GM13977 (cell line): ENCODE data around the gene NLRC5.

Source experiments
- DNase-seq: peaks from one replicate; pipeline ENCODE4 v3.0.0; 2012; ENCODE audit warnings: low spot score
- in situ Hi-C: fragments of 300-500 bp; cut with MboI; formaldehyde crosslinking; loops from one replicate; pipeline ENCODE4 v1.12.0; 2022; ENCODE audit warnings: low sequenced_read_pairs, low pct_unique_long_range_greater_than_20kb, mixed read lengths, inconsistent platforms; ENCODE audit not compliant: unreplicated experiment
- TF ChIP-seq, protein P1 (sequence below): IDR thresholded peaks from 2 replicates; pipeline ENCODE4 v1.5.1; 2012; ENCODE audit warnings: mild to moderate bottlenecking, control low read depth; ENCODE audit not compliant: insufficient read depth; ENCODE audit errors: extremely low read depth, missing control alignments

Gene NLRC5

GRCh38 chr16:57039148-57039812 lies 49.9 kb downstream of the NLRC5 start:
- TF ChIP-seq, protein P1, sequence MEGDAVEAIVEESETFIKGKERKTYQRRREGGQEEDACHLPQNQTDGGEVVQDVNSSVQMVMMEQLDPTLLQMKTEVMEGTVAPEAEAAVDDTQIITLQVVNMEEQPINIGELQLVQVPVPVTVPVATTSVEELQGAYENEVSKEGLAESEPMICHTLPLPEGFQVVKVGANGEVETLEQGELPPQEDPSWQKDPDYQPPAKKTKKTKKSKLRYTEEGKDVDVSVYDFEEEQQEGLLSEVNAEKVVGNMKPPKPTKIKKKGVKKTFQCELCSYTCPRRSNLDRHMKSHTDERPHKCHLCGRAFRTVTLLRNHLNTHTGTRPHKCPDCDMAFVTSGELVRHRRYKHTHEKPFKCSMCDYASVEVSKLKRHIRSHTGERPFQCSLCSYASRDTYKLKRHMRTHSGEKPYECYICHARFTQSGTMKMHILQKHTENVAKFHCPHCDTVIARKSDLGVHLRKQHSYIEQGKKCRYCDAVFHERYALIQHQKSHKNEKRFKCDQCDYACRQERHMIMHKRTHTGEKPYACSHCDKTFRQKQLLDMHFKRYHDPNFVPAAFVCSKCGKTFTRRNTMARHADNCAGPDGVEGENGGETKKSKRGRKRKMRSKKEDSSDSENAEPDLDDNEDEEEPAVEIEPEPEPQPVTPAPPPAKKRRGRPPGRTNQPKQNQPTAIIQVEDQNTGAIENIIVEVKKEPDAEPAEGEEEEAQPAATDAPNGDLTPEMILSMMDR = no peak
- DNase-seq = peak; percentile 42
- in situ Hi-C loops = no loop called here

- TF ChIP-seq, protein P1 = no peak
- in situ Hi-C loops = loop anchor here (5.0 to 10.0 kb wide), 2 partner anchors 74 to 177 kb away; partner anchors contain the start of gene SLC12A3
- DNase-seq = peak; percentile 66
Observed at GRCh38 chr16:57041182-57042156, 52.1 kb downstream of the NLRC5 start.

DNA sequence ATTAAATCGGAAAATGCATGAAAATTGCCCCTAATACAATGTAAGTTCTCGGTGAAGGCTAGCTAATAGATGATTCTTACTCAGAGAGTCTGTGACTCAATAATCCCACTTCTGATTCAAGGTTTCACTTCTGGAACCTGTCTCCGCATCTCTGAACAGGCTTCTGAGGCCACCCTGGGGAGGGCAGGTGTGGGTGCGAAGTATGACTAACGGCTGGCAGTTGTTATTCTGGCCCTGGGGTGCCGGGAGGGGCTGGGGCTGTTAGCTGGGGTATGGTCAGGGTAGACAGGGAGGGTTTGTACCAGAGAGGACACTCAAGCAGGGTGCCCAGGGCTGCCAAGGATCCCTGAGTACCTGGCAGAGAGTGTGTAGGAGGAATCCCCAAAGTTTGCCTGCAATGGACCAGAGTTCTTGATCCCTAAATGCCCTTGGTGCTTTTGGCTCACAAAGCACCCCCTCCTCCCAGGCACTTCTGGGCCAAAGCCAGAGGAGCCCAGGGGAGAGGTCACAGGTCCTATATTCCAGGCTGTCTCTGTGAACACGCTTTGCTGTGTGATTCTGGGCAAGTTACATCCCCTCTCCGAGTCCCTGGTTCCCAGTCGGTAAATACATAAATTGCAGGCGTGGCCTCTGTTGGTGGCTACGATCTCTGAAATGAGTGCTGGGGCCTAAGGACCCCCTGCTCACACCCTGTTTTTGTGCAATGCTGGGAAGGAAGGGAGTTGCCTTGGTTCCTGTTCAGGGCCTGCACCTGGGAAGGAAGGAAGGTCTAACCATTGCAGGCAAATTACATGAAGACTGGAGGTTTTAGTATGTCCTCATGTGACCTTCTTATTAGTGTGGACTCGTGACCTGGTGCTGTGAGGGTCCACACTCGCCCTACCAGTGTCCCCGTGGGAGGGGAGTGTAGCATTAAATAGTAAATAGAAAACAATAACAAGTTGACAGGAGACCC lies 53.1 kb downstream of the NLRC5 start:
- in situ Hi-C loops = loop anchor here (5.0 to 10.0 kb wide), 2 partner anchors 75 to 178 kb away; partner anchors contain the start of gene SLC12A3
- DNase-seq = peak; percentile 84
- TF ChIP-seq, protein P1 = no peak

- TF ChIP-seq, protein P1 = no peak
- in situ Hi-C loops = loop anchor here (5.0 to 10.0 kb wide), 2 partner anchors 76 to 178 kb away; partner anchors contain the start of gene SLC12A3
- DNase-seq = no peak
Observed at GRCh38 chr16:57043248-57043647, 53.9 kb downstream of the NLRC5 start.

DNA sequence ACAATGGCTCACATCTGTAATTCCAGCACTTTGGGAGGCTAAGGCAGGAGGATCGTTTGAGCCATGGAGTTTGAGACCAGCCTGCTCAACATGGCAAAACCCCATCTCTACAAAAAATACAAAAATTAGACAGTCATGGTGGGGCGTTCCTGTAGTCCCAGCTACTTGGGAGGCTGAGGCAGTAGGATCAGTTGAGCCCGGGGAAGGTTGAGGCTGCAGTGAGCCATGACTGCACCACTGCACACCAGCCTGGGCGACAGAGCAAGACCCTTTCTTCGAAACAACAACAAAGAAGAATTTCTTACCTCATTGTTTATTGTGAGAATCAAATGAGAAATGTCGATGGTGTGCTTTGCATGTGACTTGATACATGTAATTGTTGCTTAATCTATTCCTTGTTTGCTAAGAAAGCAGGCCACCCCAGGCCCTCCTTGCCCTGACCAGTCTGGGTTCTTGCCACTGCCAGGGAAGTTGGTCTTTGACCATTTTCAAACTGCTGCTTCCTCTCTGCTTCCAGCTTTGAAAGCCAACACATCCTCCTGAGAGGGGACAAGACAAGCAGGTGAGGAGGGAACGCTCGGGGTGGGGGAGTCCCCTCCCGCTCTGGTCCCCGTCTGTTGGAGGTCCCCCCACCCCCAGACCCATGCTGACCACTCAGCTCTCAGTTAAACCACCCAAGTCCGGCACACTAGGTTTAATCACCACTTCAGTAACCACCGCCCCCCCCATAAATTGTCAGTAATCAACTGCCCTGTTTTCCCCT lies 55.8 kb downstream of the NLRC5 start:
- in situ Hi-C loops = loop anchor here (5.0 to 10.0 kb wide), 2 partner anchors 78 to 180 kb away; partner anchors contain the start of gene SLC12A3
- DNase-seq = no peak
- TF ChIP-seq, protein P1 = no peak
